HG03575 (cell line): ENCODE measurements around the gene SUFU.

Experiments
- ATAC-seq: cut with Tn5 transposase; IDR thresholded peaks from one replicate; pipeline ENCODE4 v1.9.1; 2021; ENCODE audit not compliant: unreplicated experiment, insufficient number of reproducible peaks, low FRiP score; ENCODE audit errors: extremely low read depth

The SUFU gene

DNA sequence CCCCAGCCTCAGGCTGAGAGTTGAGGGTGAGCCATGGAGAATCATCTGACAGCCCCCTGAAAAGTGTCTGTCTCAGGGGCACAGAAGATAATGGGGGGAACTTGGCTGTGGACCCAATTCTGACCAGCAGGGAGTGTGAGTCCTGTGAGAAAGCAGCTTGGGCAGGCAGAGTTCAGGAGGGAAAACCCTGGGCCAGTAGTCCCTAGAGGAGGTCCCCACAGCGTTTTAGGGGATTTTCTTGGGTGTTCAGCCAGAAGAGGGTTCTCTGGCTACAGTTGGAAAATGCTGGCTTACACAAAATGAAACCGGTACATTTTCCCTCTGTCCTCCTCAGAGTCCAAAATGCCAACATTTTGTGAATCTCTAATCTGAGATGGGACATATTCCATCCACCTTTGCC, 104.7 kb downstream of the SUFU start:
- no peak for ATAC-seq

DNA sequence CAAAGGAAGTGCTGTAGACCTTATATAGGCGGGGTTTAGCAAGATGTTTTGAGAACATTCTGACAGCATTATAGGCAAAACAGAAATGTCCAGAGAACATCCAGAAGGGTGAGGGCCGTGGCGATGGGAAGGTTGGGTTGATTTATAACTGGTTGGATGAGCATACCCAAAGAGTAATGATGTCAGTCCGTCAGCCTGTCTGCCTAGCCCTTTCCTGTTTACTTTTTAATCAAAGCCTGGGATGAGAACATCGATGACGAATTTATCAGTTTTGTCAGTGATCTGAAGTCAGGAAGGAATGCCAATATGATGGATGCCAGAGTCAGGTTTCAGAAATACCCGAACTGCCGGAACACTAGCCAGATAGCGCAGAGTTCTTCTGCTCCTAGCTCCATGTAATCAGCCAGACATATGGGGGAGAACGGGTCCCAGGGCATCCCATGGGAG, 106.7 kb downstream of the SUFU start:
- ATAC-seq: no peak

DNA sequence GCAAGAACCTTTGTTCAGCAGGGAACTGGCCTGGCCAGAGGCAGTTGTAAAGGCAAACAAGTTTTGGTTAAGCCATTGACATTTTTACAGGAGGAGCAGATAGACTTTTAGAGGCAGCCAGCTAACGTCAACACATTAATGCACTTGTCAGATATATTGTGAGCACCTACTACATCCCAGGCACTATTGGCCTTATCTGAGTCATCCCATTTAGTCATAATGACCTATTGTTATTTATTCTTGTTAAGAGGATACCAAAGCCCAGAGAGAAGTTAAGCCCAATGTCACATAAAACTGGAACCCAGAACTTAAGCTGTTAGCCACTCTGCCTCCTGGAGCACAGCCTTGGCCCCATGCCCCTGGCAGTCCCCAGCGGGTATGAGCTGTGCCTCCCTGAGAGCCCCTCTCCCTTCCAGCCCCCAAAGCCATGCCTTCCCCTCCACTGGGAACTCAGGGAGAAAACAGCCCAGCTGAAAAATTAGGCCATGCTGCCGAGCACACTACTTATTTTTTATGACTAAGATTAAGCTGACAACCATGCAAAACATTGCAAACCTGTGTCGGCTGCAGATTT, 107.8 kb downstream of the SUFU start:
- no peak for ATAC-seq

DNA sequence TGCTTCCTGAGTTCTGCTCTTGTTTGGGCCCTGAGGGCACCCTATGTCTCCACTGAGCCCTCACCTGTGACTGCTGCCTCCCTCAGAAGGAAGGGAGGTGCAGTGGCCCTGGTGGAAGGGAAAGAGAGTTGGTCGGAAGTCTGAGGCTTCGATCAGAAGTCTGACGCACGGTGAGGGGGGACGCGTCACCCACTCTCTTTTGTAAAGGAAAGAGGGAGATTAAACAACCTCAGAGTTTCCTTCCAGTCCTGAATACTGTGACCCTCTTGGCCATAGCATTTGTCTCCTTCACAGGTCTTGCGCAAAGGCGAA, 109.1 kb downstream of the SUFU start:
- no peak for ATAC-seq

DNA sequence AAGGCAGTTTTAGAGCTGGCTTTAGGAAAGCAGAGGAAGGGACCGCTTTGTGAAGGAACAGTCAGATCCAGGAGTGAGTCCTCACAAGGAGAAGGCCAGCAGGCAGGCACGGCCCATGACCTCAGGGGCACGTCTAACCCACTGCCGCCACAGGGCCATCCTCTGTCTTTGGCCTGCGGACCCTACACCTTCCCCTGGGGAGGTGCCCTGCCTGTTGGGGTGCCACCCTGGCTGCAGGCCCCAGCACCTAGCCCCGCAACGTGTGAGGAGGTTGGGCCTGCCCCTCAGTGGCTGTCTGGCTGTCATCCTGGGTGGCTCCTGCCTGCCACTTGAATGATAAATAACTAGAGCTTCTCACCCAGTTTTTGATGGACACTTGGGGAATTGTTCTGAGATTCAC, 109.5 kb downstream of the SUFU start:
- no peak for ATAC-seq

DNA sequence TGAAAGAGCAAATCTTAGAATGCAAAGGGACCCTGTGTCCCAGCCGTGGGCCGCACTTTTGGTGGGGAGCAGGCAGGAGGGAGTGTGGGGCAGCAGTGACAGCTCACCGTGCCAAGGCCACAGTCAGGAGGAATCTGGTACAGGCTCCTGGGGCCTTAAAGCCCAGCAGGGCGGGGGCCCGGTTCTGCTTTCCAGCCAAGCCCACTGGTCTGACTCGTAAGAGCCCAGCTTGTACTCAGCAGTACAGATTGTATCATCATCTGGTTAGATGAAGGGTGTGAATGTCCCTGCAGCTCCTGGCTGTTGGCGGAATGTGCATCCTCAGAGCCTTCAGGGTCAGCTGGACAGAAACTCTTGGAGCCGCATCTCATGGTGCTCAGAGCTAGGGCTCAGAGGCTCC, 110.0 kb downstream of the SUFU start:
- ATAC-seq: no peak

DNA sequence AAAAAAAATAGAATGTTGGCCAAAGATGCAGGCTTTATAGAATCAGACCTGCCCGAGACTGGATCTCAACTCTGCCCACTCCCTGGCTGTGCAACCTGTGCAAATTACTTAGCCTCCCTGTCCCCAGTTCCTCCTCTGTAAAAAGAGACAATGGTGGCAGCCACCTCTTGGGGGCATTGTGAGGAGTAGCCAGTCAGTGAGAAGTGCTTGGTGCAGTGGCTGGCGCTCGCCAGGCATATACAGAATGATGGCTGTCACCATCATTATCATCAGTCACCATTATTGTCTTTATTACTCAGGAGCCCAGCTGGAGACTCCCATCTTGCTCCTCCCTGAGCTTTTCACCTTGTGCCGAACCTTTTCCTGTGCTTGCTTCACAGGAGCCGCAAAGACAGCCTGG, 111.1 kb downstream of the SUFU start:
- ATAC-seq: no peak

DNA sequence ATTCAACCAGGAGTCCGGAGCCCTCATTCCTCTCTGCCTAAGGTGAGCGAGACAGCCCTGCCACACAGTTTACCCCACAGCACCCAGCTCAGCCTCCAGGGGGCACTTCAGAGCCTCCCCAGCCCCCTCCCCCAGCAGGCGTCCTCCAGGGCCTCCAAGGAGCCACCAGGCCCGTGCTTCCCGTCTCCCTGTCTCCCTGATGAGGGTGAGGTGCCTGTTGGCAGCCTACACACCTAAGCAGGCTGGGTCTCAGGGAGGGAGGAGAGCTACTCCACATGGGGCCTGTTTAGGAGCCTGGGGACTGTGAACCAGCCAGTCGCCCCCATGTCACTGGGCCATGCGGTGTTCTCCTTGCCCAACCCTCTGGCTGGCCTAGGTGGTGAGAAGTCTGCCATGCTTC, 111.6 kb downstream of the SUFU start:
- ATAC-seq: no peak

DNA sequence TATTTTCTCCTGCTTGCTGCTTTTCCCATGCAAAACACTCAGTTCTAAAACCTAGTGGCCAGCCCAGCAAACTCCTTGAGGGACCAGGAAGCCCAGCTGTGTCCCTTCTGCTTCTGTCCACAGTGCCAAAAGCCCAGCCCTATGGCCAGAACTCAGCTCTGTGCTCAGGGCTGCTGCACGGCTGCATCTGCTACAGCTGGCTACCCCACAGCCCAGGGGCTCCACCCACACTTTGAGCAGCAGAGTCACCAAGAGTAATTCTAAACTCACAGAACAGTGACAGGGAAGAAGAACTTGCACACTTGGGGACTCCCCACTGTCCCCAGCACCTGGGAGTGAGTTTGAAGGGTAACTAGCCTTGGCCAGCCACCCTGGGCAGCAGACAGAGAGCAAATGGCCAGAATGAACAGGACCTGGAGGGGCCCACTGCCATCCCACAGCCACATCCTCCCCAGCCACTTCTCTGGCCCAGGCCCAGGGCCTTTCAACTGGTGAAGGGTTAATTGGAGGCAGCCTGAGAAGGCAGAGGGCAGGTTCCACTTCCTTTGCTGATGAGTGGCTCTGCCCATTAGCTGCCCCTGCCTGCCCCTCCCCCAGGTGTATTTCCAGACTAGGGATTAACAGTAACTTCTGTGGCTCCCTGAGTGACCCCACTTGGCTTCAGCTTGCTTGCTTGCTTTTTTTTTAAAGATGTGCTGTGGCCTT, 112.4 kb downstream of the SUFU start:
- no peak for ATAC-seq

DNA sequence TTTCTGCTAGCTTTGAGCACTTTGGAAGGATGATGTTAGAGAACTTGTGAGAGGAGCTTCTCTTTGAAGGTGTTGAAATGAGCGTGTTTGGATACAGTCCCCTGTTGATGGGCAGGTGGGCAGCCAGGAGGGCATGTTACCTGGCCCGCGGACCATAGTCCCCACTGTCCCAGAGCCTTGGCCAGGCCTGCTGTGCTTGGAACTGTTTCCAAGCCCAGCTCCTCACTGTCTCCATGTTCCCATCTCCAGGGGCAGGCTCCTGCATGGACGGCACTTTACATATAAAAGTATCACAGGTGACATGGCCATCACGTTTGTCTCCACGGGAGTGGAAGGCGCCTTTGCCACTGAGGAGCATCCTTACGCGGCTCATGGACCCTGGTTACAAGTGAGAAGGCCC, 113.3 kb downstream of the SUFU start:
- no peak for ATAC-seq

DNA sequence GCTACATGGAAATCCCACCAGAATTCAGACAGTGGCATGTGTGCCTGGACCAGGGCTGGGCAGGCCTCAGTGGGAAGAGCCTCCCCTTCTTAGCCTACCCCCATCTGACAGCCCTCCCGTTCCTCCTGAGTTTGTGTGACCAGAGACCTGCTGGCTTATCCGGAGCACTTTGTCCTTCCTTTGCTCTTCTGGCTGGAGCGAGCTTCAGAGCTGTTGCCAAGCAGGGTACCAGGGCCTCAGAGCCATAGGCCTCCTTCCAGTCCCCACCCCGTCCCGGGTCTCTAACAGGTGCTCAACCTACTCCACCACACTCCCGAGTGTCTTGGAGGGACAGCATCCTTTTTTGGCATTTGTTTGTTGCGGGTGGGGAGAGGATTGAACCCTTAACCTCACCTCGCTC, 114.0 kb downstream of the SUFU start:
- ATAC-seq: no peak

DNA sequence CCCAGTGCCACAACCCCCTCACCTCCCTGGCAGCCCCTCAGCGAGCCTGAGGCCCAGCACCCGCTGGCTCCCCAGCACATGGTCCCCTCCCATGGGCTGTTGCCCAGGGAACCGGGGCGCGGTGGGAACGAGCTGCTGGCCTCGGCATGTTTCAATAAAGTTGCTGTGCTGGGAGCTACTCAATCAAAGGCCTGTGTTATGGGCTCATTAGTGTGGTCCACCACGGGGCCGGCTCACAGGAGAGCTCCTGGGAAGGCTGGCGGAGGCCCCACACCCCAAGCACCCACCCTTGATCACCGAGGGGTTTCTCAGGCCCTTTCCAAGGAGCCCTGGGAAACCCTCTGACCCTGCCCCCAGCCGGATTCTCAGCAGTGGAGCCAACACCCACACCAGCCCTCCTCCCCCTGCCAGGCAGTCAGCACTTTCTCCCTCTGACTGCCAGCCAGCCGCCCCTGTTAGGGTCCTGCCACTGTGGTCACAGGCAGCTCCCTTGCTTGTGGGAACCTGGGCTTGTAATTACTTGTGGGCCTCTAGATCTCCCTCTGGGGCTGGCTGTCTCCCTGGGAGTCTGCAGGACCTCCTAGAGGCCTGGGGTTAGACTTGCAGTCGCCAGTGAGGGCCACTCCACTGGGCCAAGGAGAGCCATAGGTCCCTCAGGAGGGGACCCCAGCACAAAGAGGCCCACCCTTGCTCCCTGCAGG, 115.7 kb downstream of the SUFU start:
- no peak for ATAC-seq

DNA sequence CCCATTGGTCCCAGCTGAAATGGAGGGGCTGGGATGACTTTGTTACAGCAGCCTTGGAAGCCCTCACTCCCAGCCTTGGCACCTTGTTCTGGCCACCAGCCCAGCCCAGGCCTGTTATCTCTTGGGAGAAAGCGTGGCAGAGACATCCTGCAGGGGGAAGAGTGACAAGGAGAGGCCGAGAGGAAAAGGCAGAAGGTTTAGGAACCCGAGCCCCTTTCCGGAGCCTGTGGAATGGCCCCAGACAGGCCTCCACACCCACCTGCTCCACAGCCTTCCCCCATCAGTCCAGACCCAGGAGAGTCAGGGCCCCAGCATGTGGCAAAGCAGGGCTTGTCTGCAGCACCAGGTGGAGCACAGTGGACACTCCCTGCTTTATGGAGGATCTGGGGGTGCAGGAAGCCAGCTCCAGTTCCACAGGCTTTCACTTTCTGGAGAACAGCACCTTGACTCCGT, 116.4 kb downstream of the SUFU start:
- no peak for ATAC-seq

DNA sequence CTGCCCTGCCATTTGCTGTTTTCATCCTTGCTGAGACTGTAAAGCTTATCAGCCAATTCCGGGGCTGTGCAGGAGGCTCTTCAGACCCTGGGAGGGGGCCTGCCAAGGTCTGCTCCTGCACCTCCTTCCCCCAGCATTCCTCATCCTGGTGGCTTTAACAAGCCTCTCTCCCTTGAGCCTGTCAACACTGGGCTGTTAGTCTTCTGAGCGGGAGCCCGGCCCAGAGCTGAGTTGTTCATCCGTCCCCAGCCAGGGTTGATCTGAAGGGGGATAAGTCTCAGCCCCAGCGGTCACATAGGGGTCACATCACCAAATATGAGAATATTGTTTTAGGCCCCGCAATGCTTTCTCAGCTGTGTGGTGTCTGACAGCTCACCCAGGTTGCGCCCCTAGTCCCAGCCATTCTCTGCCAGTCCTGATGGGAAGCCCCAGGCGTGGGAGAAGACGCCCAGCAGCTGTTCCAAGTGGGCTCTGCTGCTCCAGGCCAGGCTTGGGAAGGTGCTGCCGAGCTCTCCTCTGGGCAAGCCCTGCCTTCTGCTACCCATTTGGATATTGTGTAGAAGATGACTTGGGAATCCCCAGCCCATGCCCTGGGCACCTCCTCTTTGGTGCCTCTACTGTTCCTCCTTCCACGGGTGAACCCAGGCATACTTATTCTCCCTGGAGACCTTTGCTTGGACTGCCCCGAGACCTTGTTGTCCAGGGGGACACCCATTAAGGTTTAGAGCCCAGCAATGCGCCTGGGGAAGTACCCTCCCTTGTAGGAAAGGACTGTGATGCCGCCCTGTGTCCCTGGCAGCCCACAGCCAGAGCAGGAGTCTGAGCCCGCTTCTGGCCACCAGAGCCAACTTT, 117.0 kb downstream of the SUFU start:
- ATAC-seq: no peak

DNA sequence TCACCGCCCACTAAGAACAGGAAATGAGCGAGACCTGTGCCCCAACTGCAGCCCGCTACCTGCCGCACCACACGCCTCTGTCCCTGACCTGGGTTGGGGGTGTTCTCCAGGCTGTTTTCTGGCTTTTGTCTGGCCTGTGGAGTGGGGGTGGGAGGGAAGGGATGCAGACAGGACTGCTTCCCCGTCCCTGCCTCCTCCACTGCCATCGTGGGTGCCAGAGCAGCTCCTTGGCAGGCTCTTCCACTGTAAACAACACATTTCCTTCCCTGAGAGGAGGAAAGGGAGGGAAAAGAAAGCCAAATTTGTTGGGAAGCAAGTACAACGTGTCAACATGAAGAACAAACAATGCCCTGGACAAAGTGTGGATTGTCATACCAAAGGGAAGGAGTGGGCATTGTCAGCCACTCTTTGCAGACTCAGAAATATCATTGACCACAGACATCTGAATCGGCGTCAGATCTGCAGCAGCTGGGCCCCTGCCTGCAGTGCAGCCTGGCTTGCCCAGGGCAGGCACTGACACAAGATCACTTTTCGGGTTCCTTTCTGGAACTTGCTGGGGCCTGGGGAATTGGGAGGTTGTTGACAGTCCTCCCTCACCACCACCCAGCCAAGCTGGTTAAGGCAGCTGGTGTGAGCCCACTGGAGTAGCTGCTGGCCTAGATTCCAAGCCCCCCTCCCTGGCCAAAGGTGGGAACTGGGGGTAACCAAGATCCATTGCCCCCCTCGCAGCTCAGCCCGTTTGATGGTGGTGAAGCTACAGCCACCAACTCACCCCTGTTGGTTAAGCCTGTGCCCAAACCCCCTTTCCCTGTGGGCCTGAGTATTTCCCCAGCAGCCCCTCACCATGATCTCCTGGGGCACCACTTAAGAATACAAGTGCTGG, 117.9 kb downstream of the SUFU start:
- ATAC-seq: no peak

DNA sequence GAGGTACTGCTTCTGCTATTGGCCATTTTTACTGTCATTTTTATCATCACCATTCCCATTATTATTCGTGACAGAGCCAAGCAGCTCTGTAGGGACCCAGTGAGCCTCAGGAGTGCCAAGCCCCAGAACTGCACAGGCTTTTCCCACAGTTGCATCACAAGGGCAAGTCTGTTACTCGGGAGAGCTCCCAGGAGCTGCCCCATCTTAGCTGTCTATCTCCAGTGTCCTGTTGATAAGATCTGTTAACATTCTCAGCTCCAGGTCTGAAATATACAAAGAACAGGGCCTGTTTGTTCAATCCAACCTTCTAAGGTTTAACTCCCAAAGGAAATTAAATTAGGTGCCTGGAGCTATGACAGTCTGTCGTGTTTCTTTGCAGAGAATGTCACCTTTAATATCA, 120.3 kb downstream of the SUFU start:
- ATAC-seq: no peak

DNA sequence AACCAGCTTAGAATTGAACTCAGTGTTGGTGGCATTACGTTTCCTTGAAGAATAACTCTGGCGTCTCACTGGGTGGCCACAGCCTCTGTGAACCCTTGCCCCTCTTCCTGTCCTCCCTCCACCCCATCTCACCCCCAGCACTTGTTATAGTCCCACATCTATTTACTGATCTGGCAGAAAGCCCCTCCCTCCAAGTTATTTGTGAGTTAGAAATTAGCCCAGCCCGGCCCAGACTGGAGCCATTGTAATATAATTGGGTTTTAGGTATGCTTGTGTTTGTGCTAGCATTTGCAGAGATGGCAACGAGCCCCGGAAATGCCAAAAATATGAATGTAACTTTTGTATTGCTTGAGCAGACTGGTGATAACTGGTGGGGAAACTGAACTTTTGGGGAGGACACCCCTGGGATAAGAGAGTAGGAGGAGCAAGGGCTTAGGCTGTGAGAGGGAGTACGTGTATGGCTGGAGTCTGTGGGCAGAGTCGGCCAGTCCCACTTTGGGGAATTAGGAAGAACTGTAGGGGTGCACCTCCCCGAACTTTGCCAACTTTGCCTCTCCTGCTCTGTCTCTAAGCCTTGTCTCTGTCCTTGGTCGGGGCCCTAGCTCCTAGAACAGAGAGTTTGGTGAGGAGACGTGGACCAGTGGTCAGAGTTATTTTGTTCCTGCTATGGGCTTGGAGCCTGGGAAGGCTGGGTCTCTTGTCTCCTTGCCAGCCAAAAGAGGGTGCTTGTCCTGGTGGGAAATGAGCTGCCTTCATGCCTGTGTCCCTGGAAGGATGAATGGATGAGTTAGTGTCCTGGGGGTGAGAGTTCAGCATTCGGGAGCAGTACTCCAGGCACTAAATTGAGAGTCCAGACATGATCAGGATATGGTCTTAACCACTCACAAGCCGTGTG, 121.2 kb downstream of the SUFU start:
- ATAC-seq: no peak
